Spleen (tissue), 11 donors: ENCODE results near the gene ARVCF. TPM values are rescaled to one million over a fixed set of nuclear protein-coding genes. Genes with fewer than 3 reads are reported as not detected.

Experiments used
- DNase-seq: peaks from one replicate; pipeline ENCODE4 v3.0.0-alpha.2; 2020
- H3K27ac ChIP-seq, 8 donors: fragments of 200-600 bp; sonication (generic) in 7 of 8; 1 replicate in 4 of 8; 2 replicates in 4 of 8; pipeline versions ENCODE4 v1.5.0 to v1.8.0; 2016 to 2021; ENCODE audit warnings: inconsistent platforms in 4 of 8, mild to moderate bottlenecking in 4 of 8, moderate library complexity in 1 of 8
- H3K27me3 ChIP-seq, 7 donors: fragments of 200-600 bp; sonication (generic) in 6 of 7; replicated peaks in 1 of 7; 1 replicate in 4 of 7; 2 replicates in 3 of 7; pipeline versions ENCODE4 v1.5.0 to v1.8.0; 2016 to 2021; ENCODE audit warnings: inconsistent platforms in 3 of 7, mild to moderate bottlenecking in 1 of 7
- H3K36me3 ChIP-seq, 6 donors: fragments of 200-600 bp; sonication (generic) in 5 of 6; 1 replicate in 4 of 6; 2 replicates in 2 of 6; pipeline versions ENCODE4 v1.5.0 to v1.8.0; 2016 to 2021; ENCODE audit warnings: inconsistent platforms in 2 of 6
- H3K4me1 ChIP-seq, 6 donors: fragments of 200-600 bp; sonication (generic) in 5 of 6; 1 replicate in 3 of 6; 2 replicates in 3 of 6; pipeline versions ENCODE4 v1.5.0 to v1.8.0; 2016 to 2021; ENCODE audit warnings: inconsistent platforms in 3 of 6
- H3K4me3 ChIP-seq, 8 donors: fragments of 200-600 bp; sonication (generic) in 7 of 8; 1 replicate in 4 of 8; 2 replicates in 4 of 8; pipeline versions ENCODE4 v1.5.0 to v1.8.0; 2016 to 2021; ENCODE audit warnings: inconsistent platforms in 4 of 8, mild to moderate bottlenecking in 4 of 8, moderate library complexity in 2 of 8
- H3K9me3 ChIP-seq, 8 donors: fragments of 200-600 bp; sonication (generic) in 7 of 8; 1 replicate in 4 of 8; 2 replicates in 4 of 8; pipeline versions ENCODE4 v1.5.0 to v1.8.0; 2016 to 2021; ENCODE audit warnings: inconsistent platforms in 4 of 8
- CTCF ChIP-seq, 11 experiments: fragments of 200-600 bp in 7 of 11; fragments of 450-650 bp in 4 of 11; sonication (generic) in 4 of 11; IDR thresholded peaks in 8 of 11; conservative IDR thresholded peaks in 3 of 11; 1 replicate in 7 of 11; 2 replicates in 4 of 11; pipeline versions ENCODE4 v1.4.0 to v1.8.0; 2016 to 2021; ENCODE audit warnings: antibody characterized with exemption in 11 of 11, inconsistent platforms in 4 of 11, mild to moderate bottlenecking in 1 of 11
- POLR2A ChIP-seq, 3 donors: fragments of 450-650 bp; IDR thresholded peaks; one replicate each; pipeline ENCODE4 v1.5.1; 2017; ENCODE audit warnings: antibody characterized with exemption in 3 of 3, mild to moderate bottlenecking in 1 of 3
- POLR2AphosphoS5 ChIP-seq, 3 donors: sonication (generic); formaldehyde crosslinking; IDR thresholded peaks; one replicate each; pipeline ENCODE4 v1.5.1; 2017; ENCODE audit warnings: antibody characterized with exemption in 3 of 3
- WGBS, 5 donors: extraction: QIAGEN DNeasy Blood & Tissue Kit in 3 of 5; methylation state at CpG; one replicate each; pipeline versions ENCODE4 v1.1.5 to v1.1.7; 2013 to 2018; 5-methylcytosine and 5-hydroxymethylcytosine counted together
- intact Hi-C: fragments of 100-400 bp; cut with DNase I; formaldehyde crosslinking; loops from one replicate; pipeline ENCODE4 v1.15.0; 2023; ENCODE audit warnings: low total_unique reads
- polyA plus RNA-seq, 3 donors: library from polyadenylated mRNA; stranded (reverse); fragments of 200-250 nt; gene quantifications; one replicate each; pipeline ENCODE4 v1.2.1, GENCODE V29; 2013
- total RNA-seq, 7 donors: library from RNA; depleted of rRNA in 3 of 7; stranded (reverse); fragments of >200 nt in 3 of 7; fragmentation: NEBNext Ultra II Directional in 4 of 7; extraction: Animal tissue kit (Norgen Biotek cat#: 25700) in 4 of 7; gene quantifications; one replicate each; pipeline versions ENCODE4 v1.1.0 to v1.2.1, GENCODE V29; 2016 to 2021
- donor health status: healthy with polysubstance abuse.
- donor health status: DM: no; HTN: no; CAD: no; lungs with moderate emphysema.
- donor health status: DM: no; HTN: no; CAD: no.
- donor health status: Bipolar disorder and iron deficiency.
- donor health status: healthy.
- donor health status: DM: no; HTN: no; CAD: no.
- donor health status: DM: yes; HTN: yes; CAD: no.

Gene ARVCF
- total and polyA plus RNA-seq, 10 donors, result 9.4 to 96.7 (median 27.6) TPM

- H3K27me3 ChIP-seq, result no peaks in the 10 kb centered on the region
- H3K4me3 ChIP-seq, result no peak overlapping the region
- peak overlapping the region in 4 of 8 donors; percentile 22 to 58 (median 40) for H3K27ac ChIP-seq
- H3K4me1 ChIP-seq, result peaks cover 0 to 80% (median 28%) of the 10 kb centered on the region in 6 donors
- intact Hi-C loops, result loop anchor here (5.0 to 10.0 kb wide), 2 partner anchors 42 to 154 kb away; no protein-coding TSS in a partner anchor
- WGBS, 5 donors, result 48 to 69% (median 59%) methylated on average over 18 to 25 of the region's 25 CpGs
- TF ChIP-seq POLR2AphosphoS5 (IDR thresholded peaks at IDR 0.05) (peak; percentile 49 to 72 (median 63)), POLR2A (IDR thresholded peaks at IDR 0.05) (no peak), CTCF (IDR thresholded peaks at IDR 0.05 in 8 of 11, conservative IDR thresholded peaks at IDR 0.05 in 3 of 11) (peak; percentile 82 to 98 (median 92))
- peaks cover 0 to 90% (median 28%) of the 10 kb centered on the region in 6 donors for H3K36me3 ChIP-seq
- no peaks in the 10 kb centered on the region for H3K9me3 ChIP-seq
- DNase-seq, result peak; percentile 93
These were observed 45.9 kb downstream of the ARVCF start for GRCh38 chr22:19970479-19971275.

GRCh38 chr22:19970031-19970478, 46.6 kb downstream of the ARVCF start:
- intact Hi-C loops, result loop anchor here (5.0 to 10.0 kb wide), 2 partner anchors 42 to 155 kb away; no protein-coding TSS in a partner anchor
- TF ChIP-seq POLR2AphosphoS5 (IDR thresholded peaks at IDR 0.05) (peak in 1 of 3 donors; percentile 0), CTCF (IDR thresholded peaks at IDR 0.05 in 8 of 11, conservative IDR thresholded peaks at IDR 0.05 in 3 of 11) (no peak)
- H3K27ac ChIP-seq, result peak overlapping the region in 4 of 8 donors; percentile 22 to 58 (median 40)
- peaks cover 0 to 75% (median 25%) of the 10 kb centered on the region in 6 donors for H3K4me1 ChIP-seq
- no peak overlapping the region for H3K4me3 ChIP-seq
- H3K9me3 ChIP-seq, result no peaks in the 10 kb centered on the region
- WGBS, 5 donors, result 67 to 79% (median 77%) methylated on average over 6 to 9 of the region's 9 CpGs
- H3K36me3 ChIP-seq, result peaks cover 0 to 91% (median 28%) of the 10 kb centered on the region in 6 donors
- no peak for DNase-seq
- H3K27me3 ChIP-seq, result no peaks in the 10 kb centered on the region

- Histone ChIP-seq H3K27me3 (no peaks in the 10 kb centered on the region), H3K36me3 (peaks cover 0 to 96% (median 34%) of the 10 kb centered on the region in 6 donors), H3K9me3 (no peaks in the 10 kb centered on the region), H3K4me1 (peaks cover 0 to 67% (median 18%) of the 10 kb centered on the region in 6 donors), H3K4me3 (no peak overlapping the region), H3K27ac (peak overlapping the region in 1 of 8 donors; percentile 36)
- TF ChIP-seq POLR2AphosphoS5 (IDR thresholded peaks at IDR 0.05) (peak in 1 of 3 donors; percentile 57), POLR2A (IDR thresholded peaks at IDR 0.05) (no peak)
- WGBS, 5 donors, result 77 to 92% (median 84%) methylated on average over 8 to 11 of the region's 11 CpGs
- no peak for DNase-seq
- intact Hi-C loops, result no loop called here
These were observed 47.3 kb downstream of the ARVCF start for GRCh38 chr22:19969141-19969928.

- no peak for DNase-seq
- 85 to 95% (median 91%) methylated on average over 17 to 18 of the region's 18 CpGs for WGBS, 5 donors
- H3K4me1 ChIP-seq, result peaks cover 0 to 59% (median 16%) of the 10 kb centered on the region in 6 donors
- no peaks in the 10 kb centered on the region for H3K9me3 ChIP-seq
- H3K4me3 ChIP-seq, result no peak overlapping the region
- no peaks in the 10 kb centered on the region for H3K27me3 ChIP-seq
- peak overlapping the region in 1 of 8 donors; percentile 38 for H3K27ac ChIP-seq
- intact Hi-C loops, result no loop called here
- TF ChIP-seq POLR2AphosphoS5 (IDR thresholded peaks at IDR 0.05) (peak in 1 of 3 donors; percentile 52), CTCF (IDR thresholded peaks at IDR 0.05 in 8 of 11, conservative IDR thresholded peaks at IDR 0.05 in 3 of 11) (no peak), POLR2A (IDR thresholded peaks at IDR 0.05) (no peak)
- peaks cover 0 to 98% (median 39%) of the 10 kb centered on the region in 6 donors for H3K36me3 ChIP-seq
These were observed 48.2 kb downstream of the ARVCF start for GRCh38 chr22:19968450-19968891.
